GM23338 (cell line): Measurements from ENCODE around the gene SERPINC1.

Experiments
- NANOG ChIP-seq: IDR thresholded peaks from 2 replicates; pipeline ENCODE4 v1.6.1; 2016; ENCODE audit warnings: antibody characterized with exemption, borderline replicate concordance
- POLR2AphosphoS5 ChIP-seq: IDR thresholded peaks from 2 replicates; pipeline ENCODE4 v1.6.1; 2016; ENCODE audit warnings: antibody characterized with exemption, low read depth
- TF ChIP-seq, protein P1 (sequence below), 2 experiments: fragments of 200-600 bp in 1 of 2; sonication (generic) in 1 of 2; conservative IDR thresholded peaks; 2 replicates each; pipeline versions ENCODE4 v1.5.1 to v1.6.1; 2016 to 2017; ENCODE audit warnings: antibody characterized with exemption in 2 of 2, low read depth in 2 of 2, mild to moderate bottlenecking in 2 of 2, moderate library complexity in 1 of 2

DNA sequence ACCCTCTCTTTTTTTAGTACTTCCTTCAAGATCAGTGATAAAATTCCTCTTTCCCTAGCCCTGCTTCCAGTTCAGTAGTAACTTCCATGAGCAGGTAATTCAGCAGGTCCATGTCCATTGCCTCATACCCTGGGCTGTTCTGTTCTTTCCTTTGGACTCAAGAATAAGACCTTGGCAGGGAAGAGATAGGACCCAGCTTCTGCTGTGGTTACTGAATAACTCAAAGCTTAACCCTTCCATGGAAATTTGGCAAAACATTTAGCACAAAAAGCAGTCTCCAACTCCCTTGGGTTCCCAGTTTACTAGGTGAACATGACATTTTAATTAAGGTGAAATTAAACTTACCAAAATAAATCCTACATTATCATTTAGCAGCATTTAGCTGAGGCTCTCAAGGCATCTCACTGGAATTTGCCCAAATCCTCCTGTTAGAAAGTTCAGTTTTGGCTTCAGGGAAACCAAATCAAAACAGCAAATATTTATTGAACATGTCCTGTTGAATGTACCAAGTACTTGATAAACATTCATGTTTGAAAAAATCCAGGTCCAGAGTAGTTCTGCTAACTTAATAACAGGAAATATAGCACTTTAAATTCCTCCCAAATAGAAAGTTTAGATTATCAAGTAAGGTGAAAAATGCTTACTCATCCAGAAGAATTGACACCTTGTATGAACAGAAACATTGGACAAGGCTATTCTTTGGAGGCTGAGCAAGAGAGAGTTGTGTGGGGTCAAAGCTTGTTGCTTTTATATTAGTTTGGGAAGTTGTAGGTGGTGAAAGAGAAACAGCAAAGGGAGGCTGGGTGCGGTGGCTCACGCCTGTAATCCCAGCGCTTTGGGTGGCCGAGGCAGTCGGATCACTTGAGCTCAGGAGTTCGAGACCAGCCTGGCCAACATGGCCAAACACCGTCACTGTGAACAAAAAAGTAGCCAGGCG, 8.4 kb upstream of the SERPINC1 start:
- TF ChIP-seq, protein P1, sequence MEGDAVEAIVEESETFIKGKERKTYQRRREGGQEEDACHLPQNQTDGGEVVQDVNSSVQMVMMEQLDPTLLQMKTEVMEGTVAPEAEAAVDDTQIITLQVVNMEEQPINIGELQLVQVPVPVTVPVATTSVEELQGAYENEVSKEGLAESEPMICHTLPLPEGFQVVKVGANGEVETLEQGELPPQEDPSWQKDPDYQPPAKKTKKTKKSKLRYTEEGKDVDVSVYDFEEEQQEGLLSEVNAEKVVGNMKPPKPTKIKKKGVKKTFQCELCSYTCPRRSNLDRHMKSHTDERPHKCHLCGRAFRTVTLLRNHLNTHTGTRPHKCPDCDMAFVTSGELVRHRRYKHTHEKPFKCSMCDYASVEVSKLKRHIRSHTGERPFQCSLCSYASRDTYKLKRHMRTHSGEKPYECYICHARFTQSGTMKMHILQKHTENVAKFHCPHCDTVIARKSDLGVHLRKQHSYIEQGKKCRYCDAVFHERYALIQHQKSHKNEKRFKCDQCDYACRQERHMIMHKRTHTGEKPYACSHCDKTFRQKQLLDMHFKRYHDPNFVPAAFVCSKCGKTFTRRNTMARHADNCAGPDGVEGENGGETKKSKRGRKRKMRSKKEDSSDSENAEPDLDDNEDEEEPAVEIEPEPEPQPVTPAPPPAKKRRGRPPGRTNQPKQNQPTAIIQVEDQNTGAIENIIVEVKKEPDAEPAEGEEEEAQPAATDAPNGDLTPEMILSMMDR (conservative IDR thresholded peaks at IDR 0.05; ENCODE audit: low read depth in 2 of 2) = no peak
- TF ChIP-seq POLR2AphosphoS5 (no peak), NANOG (no peak)
